Lower lobe of right lung (tissue), 2 donors: Measurements from ENCODE around the gene ITGB7. TPM values are rescaled to one million over a fixed set of nuclear protein-coding genes. Genes with fewer than 3 reads are reported as not detected.
"Not testable (repeated sequence)": the region's sequence is repeated elsewhere in the genome, so short reads cannot be mapped to it uniquely, and the experiment has no call there.

ENCODE experiments used
- ATAC-seq, 2 donors: fragments of 200-7000 bp; cut with Tn5 transposase; one replicate each; pipeline ENCODE4 v1.9.1; 2020 to 2022; ENCODE audit warnings: mild to moderate bottlenecking in 2 of 2, moderate library complexity in 2 of 2
- DNase-seq: peaks from one replicate; pipeline ENCODE4 v3.0.0-alpha.2; 2020
- H3K27ac ChIP-seq: fragments of 200-600 bp; one replicate; pipeline ENCODE4 v1.8.0; 2022
- H3K27me3 ChIP-seq: fragments of 200-600 bp; one replicate; pipeline ENCODE4 v1.8.0; 2022; ENCODE audit warnings: low read depth
- H3K36me3 ChIP-seq: fragments of 200-600 bp; one replicate; pipeline ENCODE4 v1.8.0; 2022; ENCODE audit warnings: mild to moderate bottlenecking
- H3K4me1 ChIP-seq: fragments of 200-600 bp; one replicate; pipeline ENCODE4 v1.8.0; 2022
- H3K4me3 ChIP-seq: fragments of 200-600 bp; one replicate; pipeline ENCODE4 v1.8.0; 2022; ENCODE audit warnings: mild to moderate bottlenecking
- H3K9me3 ChIP-seq: fragments of 200-600 bp; one replicate; pipeline ENCODE4 v1.8.0; 2022
- intact Hi-C: fragments of 100-400 bp; cut with DNase I; formaldehyde crosslinking; loops from one replicate; pipeline ENCODE4 v1.11.0; 2022
- total RNA-seq: library from RNA; stranded (reverse); fragmentation: NEBNext Ultra II Directional; extraction: Animal tissue kit (Norgen Biotek cat#: 25700); gene quantifications from one replicate; pipeline ENCODE4 v1.2.1, GENCODE V29; 2021
- TF ChIP-seq, protein P1 (sequence below): fragments of 200-600 bp; IDR thresholded peaks from one replicate; pipeline ENCODE4 v1.8.0; 2022; ENCODE audit warnings: antibody characterized with exemption, mild to moderate bottlenecking
- donor health status: DM: no; HTN: yes; CAD: no; lungs with severe emphysema.

Gene ITGB7
- total RNA-seq, 1 donor from 2014 or later = 9.7 TPM

DNA sequence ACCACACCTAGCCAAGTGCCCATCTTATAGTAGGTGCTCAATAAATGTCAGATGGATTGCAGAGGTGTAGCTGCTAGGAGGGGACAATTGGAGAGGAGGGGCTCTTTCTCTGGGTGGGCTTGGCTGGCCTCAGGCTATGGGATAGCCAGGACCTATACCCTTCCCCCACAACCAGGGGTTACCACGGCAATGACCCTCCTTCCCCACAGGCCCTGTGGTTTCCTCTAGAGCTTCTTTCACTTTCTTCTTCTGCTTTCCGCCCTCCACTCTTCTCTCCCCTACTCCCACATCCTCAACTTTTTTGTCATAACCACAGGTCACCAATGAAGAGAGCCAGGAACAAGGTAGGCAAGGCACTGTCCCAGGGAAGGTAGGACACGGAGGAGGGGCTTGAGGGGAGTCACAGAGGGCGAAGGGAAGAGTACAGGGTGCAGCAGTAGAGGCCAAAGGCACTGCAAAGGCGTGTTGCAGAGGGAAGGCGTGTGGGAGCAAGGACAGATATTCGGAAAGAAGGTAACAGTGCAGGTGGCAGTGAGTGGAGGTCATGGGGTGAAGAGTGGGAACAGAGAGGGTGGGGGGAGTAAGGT, 1.9 kb upstream of the ITGB7 start:
- ATAC-seq (peak; percentile 25 to 41), DNase-seq (no peak)
- H3K27ac ChIP-seq = peak overlapping the region; percentile 46
- H3K4me3 ChIP-seq = peak overlapping the region; percentile 30
- intact Hi-C loops = no loop called here
- H3K9me3 ChIP-seq = no peaks in the 10 kb centered on the region
- no peaks in the 10 kb centered on the region for H3K27me3 ChIP-seq
- peaks cover 46% of the 10 kb centered on the region for H3K4me1 ChIP-seq
- TF ChIP-seq, protein P1, sequence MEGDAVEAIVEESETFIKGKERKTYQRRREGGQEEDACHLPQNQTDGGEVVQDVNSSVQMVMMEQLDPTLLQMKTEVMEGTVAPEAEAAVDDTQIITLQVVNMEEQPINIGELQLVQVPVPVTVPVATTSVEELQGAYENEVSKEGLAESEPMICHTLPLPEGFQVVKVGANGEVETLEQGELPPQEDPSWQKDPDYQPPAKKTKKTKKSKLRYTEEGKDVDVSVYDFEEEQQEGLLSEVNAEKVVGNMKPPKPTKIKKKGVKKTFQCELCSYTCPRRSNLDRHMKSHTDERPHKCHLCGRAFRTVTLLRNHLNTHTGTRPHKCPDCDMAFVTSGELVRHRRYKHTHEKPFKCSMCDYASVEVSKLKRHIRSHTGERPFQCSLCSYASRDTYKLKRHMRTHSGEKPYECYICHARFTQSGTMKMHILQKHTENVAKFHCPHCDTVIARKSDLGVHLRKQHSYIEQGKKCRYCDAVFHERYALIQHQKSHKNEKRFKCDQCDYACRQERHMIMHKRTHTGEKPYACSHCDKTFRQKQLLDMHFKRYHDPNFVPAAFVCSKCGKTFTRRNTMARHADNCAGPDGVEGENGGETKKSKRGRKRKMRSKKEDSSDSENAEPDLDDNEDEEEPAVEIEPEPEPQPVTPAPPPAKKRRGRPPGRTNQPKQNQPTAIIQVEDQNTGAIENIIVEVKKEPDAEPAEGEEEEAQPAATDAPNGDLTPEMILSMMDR = no peak
- H3K36me3 ChIP-seq = peaks cover 37% of the 10 kb centered on the region

- peak overlapping the region; percentile 46 for H3K27ac ChIP-seq
- ATAC-seq = no peak
- H3K27me3 ChIP-seq = no peaks in the 10 kb centered on the region
- TF ChIP-seq, protein P1 = no peak
- H3K4me3 ChIP-seq = no peak overlapping the region
- H3K9me3 ChIP-seq = no peaks in the 10 kb centered on the region
- no peak for DNase-seq
- intact Hi-C loops = no loop called here
- H3K36me3 ChIP-seq = peaks cover 31% of the 10 kb centered on the region
- H3K4me1 ChIP-seq = peaks cover 41% of the 10 kb centered on the region
Observed at GRCh38 chr12:53208435-53208834, 1.4 kb upstream of the ITGB7 start.

GRCh38 chr12:53205747-53206419, 1.2 kb downstream of the ITGB7 start:
- peak overlapping the region; percentile 46 for H3K27ac ChIP-seq
- DNase-seq = no peak
- TF ChIP-seq, protein P1 = no peak

DNA sequence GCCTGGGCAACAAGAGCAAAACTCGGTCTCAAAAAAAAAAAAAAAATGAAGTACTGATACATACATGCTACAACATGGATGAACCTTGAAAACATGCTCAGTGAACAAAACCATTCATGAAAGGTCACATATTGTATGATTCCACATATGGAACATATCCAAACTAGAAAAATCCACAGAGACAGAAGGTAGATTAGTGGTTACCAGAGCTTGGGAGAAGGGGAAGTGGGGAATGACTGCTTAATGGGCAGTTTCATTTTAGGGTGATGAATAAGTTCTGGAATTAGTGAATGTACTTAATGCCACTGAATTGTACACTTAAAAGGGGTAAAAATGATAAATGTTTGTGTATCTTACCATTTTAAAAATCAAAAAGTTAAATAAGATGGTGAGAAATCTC, 2.7 kb downstream of the ITGB7 start:
- H3K4me1 ChIP-seq = peaks cover 36% of the 10 kb centered on the region
- intact Hi-C loops = no loop called here
- ATAC-seq (no peak), DNase-seq (no peak)
- no peaks in the 10 kb centered on the region for H3K27me3 ChIP-seq
- no peak overlapping the region for H3K4me3 ChIP-seq
- H3K27ac ChIP-seq = no peak overlapping the region
- TF ChIP-seq, protein P1 = no peak
- H3K36me3 ChIP-seq = no peaks in the 10 kb centered on the region
- no peaks in the 10 kb centered on the region for H3K9me3 ChIP-seq

More at GRCh38 chr12:53205747-53206419, 1.2 kb downstream of the ITGB7 start:
- Histone ChIP-seq H3K4me1 (peaks cover 36% of the 10 kb centered on the region), H3K27me3 (no peaks in the 10 kb centered on the region), H3K9me3 (no peaks in the 10 kb centered on the region), H3K36me3 (peaks cover 7% of the 10 kb centered on the region), H3K4me3 (peak overlapping the region; percentile 30)
- intact Hi-C loops = no loop called here
- peak; percentile 57 to 61 for ATAC-seq

GRCh38 chr12:53202316-53202715, 4.7 kb downstream of the ITGB7 start:
- H3K9me3 ChIP-seq, DNase-seq, ATAC-seq, H3K27ac ChIP-seq, H3K36me3 ChIP-seq, H3K27me3 ChIP-seq, intact Hi-C loops, H3K4me3 ChIP-seq: not testable (repeated sequence)
- peaks cover 27% of the 10 kb centered on the region for H3K4me1 ChIP-seq

DNA sequence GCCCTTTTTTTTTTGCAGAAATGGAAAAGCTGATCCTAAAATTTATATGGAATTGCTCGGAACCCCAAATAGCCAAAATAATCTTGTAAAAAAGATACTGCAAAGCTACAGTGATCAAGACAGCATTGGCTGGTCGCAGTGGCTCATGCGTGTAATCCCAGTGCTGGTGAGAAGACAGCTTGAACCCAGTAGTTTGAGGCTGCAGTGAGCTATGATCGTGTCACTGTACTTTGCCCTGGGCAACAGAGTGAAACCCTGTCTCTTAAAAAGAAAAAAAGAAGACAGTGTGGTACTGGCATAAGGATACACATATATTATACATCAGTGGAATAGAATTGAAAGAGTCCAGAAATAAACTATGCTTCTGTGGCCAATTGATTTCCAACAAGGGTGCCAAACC, 5.4 kb downstream of the ITGB7 start:
- no peak for ATAC-seq
- TF ChIP-seq, protein P1 = no peak

More for the DNA sequence above, 5.4 kb downstream of the ITGB7 start:
- Histone ChIP-seq H3K4me3 (no peak overlapping the region), H3K27me3 (no peaks in the 10 kb centered on the region), H3K27ac (no peak overlapping the region), H3K9me3 (no peaks in the 10 kb centered on the region), H3K36me3 (no peaks in the 10 kb centered on the region), H3K4me1 (peaks cover 25% of the 10 kb centered on the region)
- DNase-seq = no peak
- intact Hi-C loops = no loop called here
